GM15510 (cell line): ENCODE measurements around the gene ZHX3.

ENCODE experiments used
- POLR2A ChIP-seq: IDR thresholded peaks from 3 replicates; pipeline ENCODE4 v1.6.1; 2011; ENCODE audit warnings: borderline replicate concordance; ENCODE audit not compliant: insufficient read length; ENCODE audit errors: extremely low read depth

ZHX3 gene

GRCh38 chr20:41318271-41318649, 729 bp upstream of the ZHX3 start:
- TF ChIP-seq POLR2A, result no peak

GRCh38 chr20:41316602-41317545, 657 bp downstream of the ZHX3 start:
- TF ChIP-seq POLR2A, result peak; percentile 35

GRCh38 chr20:41316051-41316450, 1.5 kb downstream of the ZHX3 start:
- TF ChIP-seq POLR2A, result no peak

- no peak for TF ChIP-seq POLR2A
These were observed 3.1 kb downstream of the ZHX3 start for GRCh38 chr20:41314386-41314785.

GRCh38 chr20:41309817-41310216, 7.7 kb downstream of the ZHX3 start:
- TF ChIP-seq POLR2A, result no peak

- TF ChIP-seq POLR2A, result no peak
These were observed 8.7 kb downstream of the ZHX3 start for GRCh38 chr20:41308726-41309413.

GRCh38 chr20:41308290-41308711, 9.2 kb downstream of the ZHX3 start:
- no peak for TF ChIP-seq POLR2A

GRCh38 chr20:41307021-41307420, 10.5 kb downstream of the ZHX3 start:
- no peak for TF ChIP-seq POLR2A

- TF ChIP-seq POLR2A, result no peak
These were observed 11.3 kb downstream of the ZHX3 start for GRCh38 chr20:41306061-41306727.

GRCh38 chr20:41304424-41305079, 13.0 kb downstream of the ZHX3 start:
- TF ChIP-seq POLR2A, result no peak

- no peak for TF ChIP-seq POLR2A
These were observed 13.5 kb downstream of the ZHX3 start for GRCh38 chr20:41304002-41304401.

- no peak for TF ChIP-seq POLR2A
These were observed 16.6 kb downstream of the ZHX3 start for GRCh38 chr20:41300886-41301285.

- TF ChIP-seq POLR2A, result no peak
These were observed 17.1 kb downstream of the ZHX3 start for GRCh38 chr20:41300383-41300782.

- no peak for TF ChIP-seq POLR2A
These were observed 17.6 kb downstream of the ZHX3 start for GRCh38 chr20:41299899-41300298.
